HEK293 (cell line): Measurements from ENCODE around the gene MAN1B1.
A peak's percentile ranks its signal among the peaks of the same experiment; 100 is the strongest.

Experiments
- CTCF ChIA-PET: fragments of 350-600 bp; formaldehyde crosslinking; extraction: SDS; loops from one replicate; lab custom pipeline; 2021; ENCODE audit warnings: antibody characterized with exemption; lab: Yijun Ruan, JAX
- POLR2A ChIA-PET: fragments of 300-600 bp; formaldehyde crosslinking; extraction: SDS; loops from one replicate; lab custom pipeline; 2020; ENCODE audit warnings: antibody characterized with exemption, inconsistent platforms; lab: Yijun Ruan, JAX
- H3K27ac ChIP-seq: fragments of 200-500 bp; sonication (Bioruptor generic); 2 replicates; pipeline ENCODE4 v1.5.1; 2014; ENCODE audit warnings: low read depth, low read length, control low read depth, inconsistent platforms; ENCODE audit errors: extremely low read depth
- H3K36me3 ChIP-seq, 2 experiments: fragments of 200-500 bp in 1 of 2; sonication (Bioruptor generic) in 1 of 2; 1 replicate in 1 of 2; 2 replicates in 1 of 2; pipeline ENCODE4 v1.5.1; 2014 to 2017; ENCODE audit warnings: inconsistent platforms in 2 of 2, low read length in 2 of 2; ENCODE audit not compliant: control insufficient read depth in 2 of 2, insufficient read depth in 1 of 2
- H3K4me1 ChIP-seq: fragments of 200-500 bp; sonication (Bioruptor generic); 2 replicates; pipeline ENCODE4 v1.5.1; 2014; ENCODE audit warnings: mild to moderate bottlenecking, low read length, inconsistent platforms; ENCODE audit not compliant: control insufficient read depth, insufficient read depth
- H3K4me3 ChIP-seq: 2 replicates; pipeline ENCODE4 v1.5.1; 2011; ENCODE audit warnings: low read depth, mild to moderate bottlenecking, control low read depth, low read length, moderate library complexity
- H3K9me3 ChIP-seq: fragments of 200-500 bp; sonication (Bioruptor generic); 2 replicates; pipeline ENCODE4 v1.5.1; 2014; ENCODE audit warnings: low read depth, low read length, inconsistent platforms; ENCODE audit not compliant: control insufficient read depth, insufficient read depth
- GLI2 ChIP-seq: fragments of 450-650 bp; formaldehyde crosslinking; IDR thresholded peaks from 2 replicates; pipeline ENCODE4; 2017; ENCODE audit warnings: missing biosample characterization, missing genetic modification characterization, low read depth, borderline replicate concordance
- GLIS1 ChIP-seq: fragments of 450-650 bp; formaldehyde crosslinking; IDR thresholded peaks from 2 replicates; pipeline ENCODE4 v1.5.1; 2016; ENCODE audit warnings: missing biosample characterization, missing genetic modification characterization
- GLIS2 ChIP-seq: fragments of 450-650 bp; formaldehyde crosslinking; IDR thresholded peaks from 2 replicates; pipeline ENCODE4 v1.5.1; 2016; ENCODE audit warnings: missing biosample characterization, missing genetic modification characterization
- HIC1 ChIP-seq: fragments of 450-650 bp; formaldehyde crosslinking; IDR thresholded peaks from 2 replicates; pipeline ENCODE4 v1.5.1; 2016; ENCODE audit warnings: missing biosample characterization, missing genetic modification characterization
- PRDM2 ChIP-seq: fragments of 450-650 bp; formaldehyde crosslinking; IDR thresholded peaks from 2 replicates; pipeline ENCODE4 v1.5.1; 2016; ENCODE audit warnings: missing biosample characterization, missing genetic modification characterization, borderline replicate concordance
- REST ChIP-seq: fragments of 450-650 bp; formaldehyde crosslinking; IDR thresholded peaks from 2 replicates; pipeline ENCODE4 v1.5.1; 2016; ENCODE audit warnings: missing biosample characterization, missing genetic modification characterization
- ZEB2 ChIP-seq: fragments of 450-650 bp; formaldehyde crosslinking; IDR thresholded peaks from 2 replicates; pipeline ENCODE4 v1.5.1; 2016; ENCODE audit warnings: missing biosample characterization, missing genetic modification characterization
- ZFHX2 ChIP-seq: fragments of 450-650 bp; formaldehyde crosslinking; conservative IDR thresholded peaks from 2 replicates; pipeline ENCODE4 v1.5.1; 2016; ENCODE audit warnings: missing biosample characterization, missing genetic modification characterization
- ZNF18 ChIP-seq: fragments of 450-650 bp; formaldehyde crosslinking; IDR thresholded peaks from 2 replicates; pipeline ENCODE4 v1.5.1; 2016; ENCODE audit warnings: missing biosample characterization, missing genetic modification characterization
- ZNF2 ChIP-seq: fragments of 450-650 bp; formaldehyde crosslinking; IDR thresholded peaks from 2 replicates; pipeline ENCODE4 v1.5.1; 2016; ENCODE audit warnings: missing biosample characterization, missing genetic modification characterization
- ZNF26 ChIP-seq: fragments of 450-650 bp; formaldehyde crosslinking; IDR thresholded peaks from 2 replicates; pipeline ENCODE4 v1.5.1; 2016; ENCODE audit warnings: missing biosample characterization, missing genetic modification characterization
- ZNF311 ChIP-seq: fragments of 450-650 bp; formaldehyde crosslinking; IDR thresholded peaks from 2 replicates; pipeline ENCODE4 v1.5.1; 2017; ENCODE audit warnings: missing biosample characterization, missing genetic modification characterization, borderline replicate concordance
- ZNF555 ChIP-seq: fragments of 450-650 bp; formaldehyde crosslinking; conservative IDR thresholded peaks from 2 replicates; pipeline ENCODE4 v1.5.1; 2017; ENCODE audit warnings: missing biosample characterization, mild to moderate bottlenecking, missing genetic modification characterization, inconsistent platforms

MAN1B1 gene

GRCh38 chr9:137145731-137146526, 59.1 kb downstream of the MAN1B1 start:
- H3K4me1 ChIP-seq = no peaks in the 10 kb centered on the region
- POLR2A ChIA-PET = interaction anchor here (0.6 to 1.1 kb wide), 3 partner anchors 11 to 22 kb away, joined by 3 to 7 read pairs (median 4); no protein-coding TSS in a partner anchor
- no peak overlapping the region for H3K4me3 ChIP-seq
- TF ChIP-seq GLIS2 (tag by site-specific recombination) = peak; percentile 72; the same call in 1 of the 2 replicates
- no peak for TF ChIP-seq GLI2 (tag by site-specific recombination)
- TF ChIP-seq ZNF555 (tag by site-specific recombination) = no peak
- TF ChIP-seq ZEB2 (tag by site-specific recombination) = no peak
- TF ChIP-seq GLIS1 (tag by site-specific recombination) = peak; percentile 83
- TF ChIP-seq REST = peak; percentile 87
- no peak for TF ChIP-seq ZNF2 (tag by site-specific recombination)
- H3K36me3 ChIP-seq = no peaks in the 10 kb centered on the region
- H3K27ac ChIP-seq = no peak overlapping the region
- H3K9me3 ChIP-seq = no peaks in the 10 kb centered on the region
- CTCF ChIA-PET = no interaction called here

- no peaks in the 10 kb centered on the region for H3K4me1 ChIP-seq
- CTCF ChIA-PET = no interaction called here
- H3K36me3 ChIP-seq = no peaks in the 10 kb centered on the region
- H3K4me3 ChIP-seq = no peak overlapping the region
- no peaks in the 10 kb centered on the region for H3K9me3 ChIP-seq
- no peak overlapping the region for H3K27ac ChIP-seq
- POLR2A ChIA-PET = interaction anchor here (0.6 to 1.1 kb wide), 4 partner anchors 11 to 495 kb away, joined by 3 to 7 read pairs (median 4); no protein-coding TSS in a partner anchor
- TF ChIP-seq ZNF18 (tag by site-specific recombination) (no peak), ZFHX2 (tag by site-specific recombination) (no peak), GLIS1 (tag by site-specific recombination) (0 out of 2 replicates have a peak, but pooled peaks have one; percentile 3), ZNF26 (no peak), PRDM2 (tag by site-specific recombination) (no peak), HIC1 (no peak), REST (peak; percentile 92), ZNF311 (tag by site-specific recombination) (no peak)
Observed at GRCh38 chr9:137146527-137146918, 59.7 kb downstream of the MAN1B1 start.
